ENCODE measurements around the gene OGFOD2.

The OGFOD2 gene

GRCh38 chr12:122989225-122989839 is 14.3 kb downstream of the OGFOD2 start:
- DNase-seq (ENCODE audit: low read depth), result no peak

- DNase-seq (ENCODE audit: low read depth), result no peak
Measured at GRCh38 chr12:122989874-122990419, 14.9 kb downstream of the OGFOD2 start.

GRCh38 chr12:122990561-122990960 is 15.5 kb downstream of the OGFOD2 start:
- DNase-seq (ENCODE audit: low read depth), result no peak

GRCh38 chr12:122990961-122991622 is 16.0 kb downstream of the OGFOD2 start:
- no peak for DNase-seq (ENCODE audit: low read depth)

- DNase-seq (ENCODE audit: low read depth), result no peak
Measured at GRCh38 chr12:122991623-122992275, 16.7 kb downstream of the OGFOD2 start.

GRCh38 chr12:122992386-122992785 is 17.3 kb downstream of the OGFOD2 start:
- no peak for DNase-seq (ENCODE audit: low read depth)

- no peak for DNase-seq (ENCODE audit: low read depth)
Measured at GRCh38 chr12:122994140-122994675, 19.2 kb downstream of the OGFOD2 start.

- no peak for DNase-seq (ENCODE audit: low read depth)
Measured at GRCh38 chr12:122994781-122995502, 19.9 kb downstream of the OGFOD2 start.

- no peak for DNase-seq (ENCODE audit: low read depth)
Measured at GRCh38 chr12:122995503-122996187, 20.6 kb downstream of the OGFOD2 start.

- no peak for DNase-seq (ENCODE audit: low read depth)
Measured at GRCh38 chr12:122996188-122996601, 21.2 kb downstream of the OGFOD2 start.

GRCh38 chr12:122996621-122997342 is 21.7 kb downstream of the OGFOD2 start:
- no peak for DNase-seq (ENCODE audit: low read depth)

- no peak for DNase-seq (ENCODE audit: low read depth)
Measured at GRCh38 chr12:122997343-122998250, 22.6 kb downstream of the OGFOD2 start.

- DNase-seq (ENCODE audit: low read depth), result no peak
Measured at GRCh38 chr12:122998316-122998715, 23.3 kb downstream of the OGFOD2 start.

GRCh38 chr12:122999196-122999946 is 24.3 kb downstream of the OGFOD2 start:
- no peak for DNase-seq (ENCODE audit: low read depth)

- DNase-seq (ENCODE audit: low read depth), result no peak
Measured at GRCh38 chr12:122999986-123000420, 25.0 kb downstream of the OGFOD2 start.

GRCh38 chr12:123000578-123000977 is 25.5 kb downstream of the OGFOD2 start:
- DNase-seq (ENCODE audit: low read depth), result no peak

GRCh38 chr12:123001464-123001863 is 26.4 kb downstream of the OGFOD2 start:
- DNase-seq (ENCODE audit: low read depth), result no peak

GRCh38 chr12:123003257-123003656 is 28.2 kb downstream of the OGFOD2 start:
- DNase-seq (ENCODE audit: low read depth), result no peak

GRCh38 chr12:123004287-123004686 is 29.2 kb downstream of the OGFOD2 start:
- no peak for DNase-seq (ENCODE audit: low read depth)
